Measurements from ENCODE around the gene CTNNA2. TPM values are rescaled to one million over a fixed set of nuclear protein-coding genes. Genes with fewer than 3 reads are reported as not detected.

Gene CTNNA2
- total RNA-seq, 2 donors from 2014 or later = not detected

DNA sequence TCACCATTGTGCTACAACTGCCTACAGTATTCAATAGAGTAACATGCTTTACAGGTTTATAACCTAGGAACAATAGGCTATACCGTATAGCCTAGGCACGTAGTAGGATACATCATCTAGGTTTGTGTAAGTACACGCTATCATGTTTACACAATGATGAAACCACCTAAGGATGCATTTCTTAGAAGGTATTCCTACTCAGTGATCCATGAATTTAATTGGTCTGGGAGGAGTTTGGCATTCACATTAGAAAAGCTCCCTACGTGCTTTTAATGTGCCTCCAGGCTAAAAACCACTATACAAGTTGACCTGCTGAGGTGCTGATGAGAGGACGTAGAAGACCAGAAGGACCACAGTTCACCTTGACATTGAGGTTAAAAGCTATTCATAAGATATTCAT, 946.2 kb downstream of the CTNNA2 start:
- DNase-seq (ENCODE audit: low spot score) = no peak
- Histone ChIP-seq H3K27ac (no peak overlapping the region), H3K27me3 (no peaks in the 10 kb centered on the region), H3K4me3 (no peak overlapping the region), H3K9me3 (no peaks in the 10 kb centered on the region), H3K36me3 (no peaks in the 10 kb centered on the region), H3K4me1 (no peaks in the 10 kb centered on the region)
- TF ChIP-seq, protein P1, sequence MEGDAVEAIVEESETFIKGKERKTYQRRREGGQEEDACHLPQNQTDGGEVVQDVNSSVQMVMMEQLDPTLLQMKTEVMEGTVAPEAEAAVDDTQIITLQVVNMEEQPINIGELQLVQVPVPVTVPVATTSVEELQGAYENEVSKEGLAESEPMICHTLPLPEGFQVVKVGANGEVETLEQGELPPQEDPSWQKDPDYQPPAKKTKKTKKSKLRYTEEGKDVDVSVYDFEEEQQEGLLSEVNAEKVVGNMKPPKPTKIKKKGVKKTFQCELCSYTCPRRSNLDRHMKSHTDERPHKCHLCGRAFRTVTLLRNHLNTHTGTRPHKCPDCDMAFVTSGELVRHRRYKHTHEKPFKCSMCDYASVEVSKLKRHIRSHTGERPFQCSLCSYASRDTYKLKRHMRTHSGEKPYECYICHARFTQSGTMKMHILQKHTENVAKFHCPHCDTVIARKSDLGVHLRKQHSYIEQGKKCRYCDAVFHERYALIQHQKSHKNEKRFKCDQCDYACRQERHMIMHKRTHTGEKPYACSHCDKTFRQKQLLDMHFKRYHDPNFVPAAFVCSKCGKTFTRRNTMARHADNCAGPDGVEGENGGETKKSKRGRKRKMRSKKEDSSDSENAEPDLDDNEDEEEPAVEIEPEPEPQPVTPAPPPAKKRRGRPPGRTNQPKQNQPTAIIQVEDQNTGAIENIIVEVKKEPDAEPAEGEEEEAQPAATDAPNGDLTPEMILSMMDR (IDR thresholded peaks at IDR 0.05) = no peak

DNA sequence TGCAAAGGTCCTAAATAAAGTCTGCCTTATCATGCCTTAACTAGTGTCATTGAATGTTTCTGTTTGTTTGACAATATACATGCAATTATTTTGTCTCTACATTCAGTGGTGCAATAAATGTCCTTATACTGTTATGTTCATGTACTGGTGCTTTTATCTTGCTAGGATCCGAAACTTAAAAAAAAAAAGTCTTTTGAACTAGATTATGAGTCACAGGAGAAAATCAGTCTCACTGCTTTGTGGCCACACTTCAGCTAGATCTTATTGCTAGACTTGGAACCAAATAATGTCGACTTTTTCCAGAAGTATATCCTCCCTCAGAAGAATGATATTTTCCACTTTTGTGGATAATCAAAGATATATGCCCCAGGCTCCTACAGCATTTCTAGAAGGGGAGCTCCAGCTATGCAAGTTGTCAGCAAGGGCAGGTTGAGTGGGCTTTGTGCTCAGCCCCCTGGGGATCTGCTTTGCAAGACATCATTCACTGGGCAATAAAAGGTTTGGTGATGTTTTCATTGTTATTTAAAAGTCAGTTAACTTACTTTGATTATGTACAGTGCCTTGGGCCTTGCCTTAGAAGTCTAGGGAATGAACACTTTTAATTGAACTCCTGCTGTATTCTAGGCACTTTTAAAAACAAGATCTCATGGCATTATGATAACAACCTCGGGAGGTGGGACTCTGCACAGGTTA, 948.8 kb downstream of the CTNNA2 start:
- Histone ChIP-seq H3K4me3 (no peak overlapping the region), H3K36me3 (no peaks in the 10 kb centered on the region), H3K27ac (no peak overlapping the region), H3K4me1 (no peaks in the 10 kb centered on the region), H3K9me3 (no peaks in the 10 kb centered on the region), H3K27me3 (no peaks in the 10 kb centered on the region)
- no peak for DNase-seq (ENCODE audit: low spot score)
- TF ChIP-seq, protein P1 (IDR thresholded peaks at IDR 0.05) = no peak

DNA sequence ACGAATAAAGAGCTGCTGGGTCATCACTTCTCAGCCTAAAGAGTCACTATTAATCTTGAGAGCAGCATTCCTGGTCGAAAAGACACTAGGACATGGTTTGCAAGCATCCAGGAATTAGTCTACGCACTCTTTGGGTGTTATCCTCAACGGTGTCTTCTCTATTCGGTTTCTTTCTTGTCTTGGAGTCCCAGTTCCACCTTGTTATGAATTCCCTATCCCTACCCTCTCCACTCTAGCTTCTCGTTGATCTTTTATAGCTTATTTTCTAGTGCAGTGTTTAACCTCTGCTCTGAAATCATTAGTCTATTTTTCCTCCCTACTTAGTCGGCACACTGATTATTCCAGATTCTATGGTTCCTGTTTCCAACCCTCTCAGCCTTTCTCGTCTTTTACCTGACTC, 949.8 kb downstream of the CTNNA2 start:
- TF ChIP-seq, protein P1 (IDR thresholded peaks at IDR 0.05) = no peak
- H3K9me3 ChIP-seq = no peaks in the 10 kb centered on the region
- no peaks in the 10 kb centered on the region for H3K4me1 ChIP-seq
- no peaks in the 10 kb centered on the region for H3K36me3 ChIP-seq
- H3K27me3 ChIP-seq = no peaks in the 10 kb centered on the region
- H3K27ac ChIP-seq = no peak overlapping the region
- H3K4me3 ChIP-seq = no peak overlapping the region
- no peak for DNase-seq (ENCODE audit: low spot score)

DNA sequence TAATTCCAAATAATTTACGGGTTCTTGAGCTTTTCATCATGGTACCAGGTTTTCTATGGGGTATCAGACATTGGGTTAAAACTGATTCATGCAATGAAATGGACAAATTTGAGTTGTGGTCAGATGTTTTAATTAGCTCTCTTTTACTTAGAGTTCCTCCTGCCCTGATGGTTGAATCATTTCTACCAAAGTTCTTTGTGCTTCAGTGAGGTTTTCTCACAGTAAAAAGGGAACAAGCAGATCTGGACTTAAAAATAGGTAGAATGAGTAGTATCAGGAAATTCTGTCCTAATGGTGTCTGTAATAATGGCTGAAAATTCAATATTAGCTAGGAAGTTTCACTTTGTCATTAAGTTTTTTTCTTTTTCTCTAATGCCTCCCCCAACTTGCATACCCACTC, 951.4 kb downstream of the CTNNA2 start:
- Histone ChIP-seq H3K4me3 (no peak overlapping the region), H3K9me3 (no peaks in the 10 kb centered on the region), H3K27ac (no peak overlapping the region), H3K36me3 (no peaks in the 10 kb centered on the region), H3K27me3 (no peaks in the 10 kb centered on the region), H3K4me1 (no peaks in the 10 kb centered on the region)
- TF ChIP-seq, protein P1 (IDR thresholded peaks at IDR 0.05) = no peak
- DNase-seq (ENCODE audit: low spot score) = no peak

DNA sequence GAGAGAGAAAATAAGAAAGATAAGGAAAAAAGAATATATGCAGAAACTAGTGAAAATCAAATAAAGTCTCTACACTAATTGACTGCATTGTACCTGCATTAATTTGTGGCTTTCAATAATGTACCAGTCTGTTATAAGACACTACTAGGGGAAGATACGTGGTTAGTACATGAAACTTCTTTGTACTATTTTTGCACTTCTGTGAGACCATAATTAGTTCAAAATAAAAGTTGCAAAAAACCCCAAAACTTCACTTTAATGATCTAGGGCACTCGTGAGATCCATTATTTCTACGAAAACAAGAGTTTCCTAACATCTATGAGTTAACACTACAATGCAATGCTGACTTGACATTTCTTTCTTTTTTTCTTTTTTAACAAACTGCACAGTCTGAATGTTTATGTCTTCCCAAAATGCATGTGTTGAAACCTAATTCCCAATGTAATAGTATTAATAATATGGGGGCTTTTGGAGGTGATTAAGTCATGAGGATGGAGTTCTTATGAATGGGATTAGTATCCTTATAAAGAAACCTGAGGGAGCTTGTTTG, 954.5 kb downstream of the CTNNA2 start:
- Histone ChIP-seq H3K4me1 (no peaks in the 10 kb centered on the region), H3K27ac (no peak overlapping the region), H3K27me3 (no peaks in the 10 kb centered on the region), H3K4me3 (no peak overlapping the region), H3K9me3 (no peaks in the 10 kb centered on the region), H3K36me3 (no peaks in the 10 kb centered on the region)
- DNase-seq (ENCODE audit: low spot score) = no peak
- TF ChIP-seq, protein P1 (IDR thresholded peaks at IDR 0.05) = no peak

DNA sequence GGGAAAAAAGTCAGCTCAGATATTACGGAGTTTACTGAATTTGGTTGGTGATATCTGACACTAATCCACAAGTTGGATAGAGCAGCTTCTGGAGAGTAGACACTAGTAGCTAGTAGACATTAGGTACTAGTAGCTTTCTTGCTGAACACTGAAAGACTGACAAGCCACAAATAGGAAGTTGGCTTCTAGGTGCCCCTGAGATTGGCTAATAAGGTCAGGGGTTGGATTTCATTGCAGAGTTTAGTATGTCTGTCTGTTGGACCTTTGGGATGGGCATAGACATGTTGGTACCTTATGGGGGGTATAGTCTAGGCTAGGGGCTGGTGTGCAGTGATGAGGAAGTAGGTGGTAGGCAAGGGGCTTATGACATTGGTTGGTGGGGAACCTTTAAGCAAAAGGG, 956.6 kb downstream of the CTNNA2 start:
- H3K36me3 ChIP-seq = no peaks in the 10 kb centered on the region
- no peaks in the 10 kb centered on the region for H3K4me1 ChIP-seq
- no peak for DNase-seq (ENCODE audit: low spot score)
- no peak overlapping the region for H3K27ac ChIP-seq
- no peaks in the 10 kb centered on the region for H3K9me3 ChIP-seq
- TF ChIP-seq, protein P1 (IDR thresholded peaks at IDR 0.05) = no peak
- no peak overlapping the region for H3K4me3 ChIP-seq
- no peaks in the 10 kb centered on the region for H3K27me3 ChIP-seq

Data from right atrium auricular region (tissue), 2 donors.